SU-DHL-6 (cell line): ENCODE results near the gene DPF1.

ENCODE experiments used
- CTCF ChIP-seq: fragments of 200-600 bp; sonication (generic); IDR thresholded peaks from one replicate; pipeline ENCODE4 v1.5.1; 2017; ENCODE audit warnings: antibody characterized with exemption, mild to moderate bottlenecking, low read length, moderate library complexity; ENCODE audit not compliant: insufficient read depth, poor library complexity, severe bottlenecking
- EZH2phosphoT487 ChIP-seq: fragments of 200-600 bp; sonication (generic), shearing (Covaris generic); conservative IDR thresholded peaks from 2 replicates; pipeline ENCODE4 v1.6.1; 2018; ENCODE audit warnings: mild to moderate bottlenecking, antibody characterized with exemption, low read length, moderate library complexity, mixed read lengths

DNA sequence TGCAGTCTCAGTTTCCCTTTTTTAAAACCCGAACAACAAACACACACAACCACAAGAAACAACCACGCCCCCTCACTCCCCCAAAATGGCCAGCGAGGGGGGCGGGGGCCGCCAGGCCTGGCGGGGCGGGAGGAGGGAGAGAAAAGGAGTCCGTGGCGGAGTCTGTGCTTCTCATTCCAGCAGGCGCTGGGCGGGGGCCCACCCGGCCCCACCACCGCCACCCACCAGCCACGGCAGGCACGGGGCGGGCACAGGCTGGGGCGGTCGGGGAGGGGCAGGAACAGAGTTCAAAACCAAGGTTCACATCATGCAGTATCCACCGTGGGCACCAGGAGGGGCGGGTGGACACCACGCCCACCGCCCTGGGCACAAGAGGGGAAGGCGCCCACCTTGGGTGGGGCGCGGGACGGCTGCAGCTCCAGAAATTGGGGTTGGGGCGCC is 12.9 kb downstream of the DPF1 start:
- TF ChIP-seq CTCF (no peak), EZH2phosphoT487 (no peak)
